Retinal pigment epithelial cell (primary cell): ENCODE measurements around the gene GPR55.
A peak's percentile ranks its signal among the peaks of the same experiment; 100 is the strongest.

ENCODE experiments used
- DNase-seq: peaks from one replicate; pipeline ENCODE4 v3.0.0-alpha.2; 2010; ENCODE audit warnings: low read depth
- H3K4me3 ChIP-seq: 2 replicates; pipeline ENCODE4 v1.5.1; 2011; ENCODE audit warnings: mild to moderate bottlenecking, low read length, control low read depth, moderate library complexity
- CTCF ChIP-seq: conservative IDR thresholded peaks from 2 replicates; pipeline ENCODE4 v1.5.1; 2011; ENCODE audit warnings: low read depth, low read length, control low read depth, inconsistent platforms

GPR55 gene

DNA sequence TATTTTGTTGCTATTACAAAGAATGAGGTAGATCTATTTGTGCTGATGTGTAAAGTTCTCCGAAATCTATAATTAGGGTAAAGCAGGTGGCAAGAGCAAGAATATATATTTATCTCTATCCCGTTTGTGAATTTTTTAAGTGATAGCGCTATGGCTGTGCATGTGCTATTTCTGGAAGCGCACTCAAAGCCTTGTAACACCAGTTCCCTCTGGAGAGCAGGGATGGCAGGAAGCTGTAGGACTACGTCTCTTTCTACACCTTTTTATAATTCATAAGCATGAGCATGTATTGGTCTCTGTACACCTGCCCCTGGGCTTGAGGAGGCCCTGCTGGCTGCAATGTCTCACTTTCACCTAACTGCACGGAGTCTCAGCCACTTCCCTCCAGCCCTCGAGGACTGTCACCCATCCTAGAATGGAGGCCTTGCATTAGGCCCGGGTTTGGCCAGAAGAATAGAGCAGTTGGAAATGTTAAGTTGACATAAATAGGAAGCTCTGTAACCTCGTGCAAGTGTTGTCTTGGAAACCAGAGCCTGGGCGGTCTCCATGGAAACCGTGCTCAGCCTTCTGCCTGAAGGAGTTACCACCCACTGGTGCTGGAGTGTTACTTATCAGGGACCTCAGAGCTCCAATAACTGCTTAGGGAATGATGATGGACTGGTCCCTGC is 39.4 kb downstream of the GPR55 start:
- TF ChIP-seq CTCF, result no peak
- H3K4me3 ChIP-seq, result no peak overlapping the region
- DNase-seq, result peak; percentile 58

GRCh38 chr2:230881840-230882239 is 43.2 kb downstream of the GPR55 start:
- TF ChIP-seq CTCF, result no peak
- no peak overlapping the region for H3K4me3 ChIP-seq
- DNase-seq, result no peak

GRCh38 chr2:230879891-230880290 is 45.2 kb downstream of the GPR55 start:
- TF ChIP-seq CTCF, result no peak

GRCh38 chr2:230879271-230879882 is 45.7 kb downstream of the GPR55 start:
- H3K4me3 ChIP-seq, result no peak overlapping the region
- TF ChIP-seq CTCF, result no peak
- DNase-seq, result no peak

More at GRCh38 chr2:230879891-230880290, 45.2 kb downstream of the GPR55 start:
- H3K4me3 ChIP-seq, result no peak overlapping the region
- DNase-seq, result no peak

DNA sequence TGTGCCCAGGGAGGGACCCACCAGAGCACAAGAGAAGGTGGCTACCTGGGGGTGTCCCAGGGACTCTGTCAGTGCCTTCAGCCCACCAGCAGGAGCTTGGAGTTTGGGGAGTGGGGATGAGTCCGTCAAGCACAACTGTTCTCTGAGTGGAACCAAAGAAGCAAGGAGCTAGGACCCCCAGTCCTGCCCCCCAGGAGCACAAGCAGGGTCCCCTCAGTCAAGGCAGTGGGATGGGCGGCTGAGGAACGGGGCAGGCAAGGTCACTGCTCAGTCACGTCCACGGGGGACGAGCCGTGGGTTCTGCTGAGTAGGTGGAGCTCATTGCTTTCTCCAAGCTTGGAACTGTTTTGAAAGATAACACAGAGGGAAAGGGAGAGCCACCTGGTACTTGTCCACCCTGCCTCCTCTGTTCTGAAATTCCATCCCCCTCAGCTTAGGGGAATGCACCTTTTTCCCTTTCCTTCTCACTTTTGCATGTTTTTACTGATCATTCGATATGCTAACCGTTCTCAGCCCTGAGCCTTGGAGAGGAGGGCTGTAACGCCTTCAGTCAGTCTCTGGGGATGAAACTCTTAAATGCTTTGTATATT is 46.3 kb downstream of the GPR55 start:
- no peak for DNase-seq
- TF ChIP-seq CTCF, result no peak
- no peak overlapping the region for H3K4me3 ChIP-seq

DNA sequence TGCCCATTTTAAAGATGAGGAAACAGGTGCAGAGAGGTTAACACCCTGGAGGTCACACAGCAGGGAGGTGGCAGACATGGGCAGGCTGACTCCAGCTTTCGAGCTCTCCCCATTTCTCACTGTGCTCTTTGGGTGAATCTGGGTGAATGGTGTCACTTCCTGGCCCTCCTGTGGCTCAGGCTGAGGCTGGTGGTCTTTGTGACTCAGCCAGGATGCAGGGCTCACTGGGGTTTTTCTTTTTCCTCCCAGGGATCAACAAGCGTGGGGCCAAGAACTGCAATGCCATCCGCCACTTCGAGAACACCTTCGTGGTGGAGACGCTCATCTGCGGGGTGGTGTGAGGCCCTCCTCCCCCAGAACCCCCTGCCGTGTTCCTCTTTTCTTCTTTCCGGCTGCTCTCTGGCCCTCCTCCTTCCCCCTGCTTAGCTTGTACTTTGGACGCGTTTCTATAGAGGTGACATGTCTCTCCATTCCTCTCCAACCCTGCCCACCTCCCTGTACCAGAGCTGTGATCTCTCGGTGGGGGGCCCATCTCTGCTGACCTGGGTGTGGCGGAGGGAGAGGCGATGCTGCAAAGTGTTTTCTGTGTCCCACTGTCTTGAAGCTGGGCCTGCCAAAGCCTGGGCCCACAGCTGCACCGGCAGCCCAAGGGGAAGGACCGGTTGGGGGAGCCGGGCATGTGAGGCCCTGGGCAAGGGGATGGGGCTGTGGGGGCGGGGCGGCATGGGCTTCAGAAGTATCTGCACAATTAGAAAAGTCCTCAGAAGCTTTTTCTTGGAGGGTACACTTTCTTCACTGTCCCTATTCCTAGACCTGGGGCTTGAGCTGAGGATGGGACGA is 47.1 kb downstream of the GPR55 start:
- DNase-seq, result no peak
- TF ChIP-seq CTCF, result no peak
- H3K4me3 ChIP-seq, result no peak overlapping the region
